ENCODE results near the gene KLHL42. TPM values are rescaled to one million over a fixed set of nuclear protein-coding genes. Genes with fewer than 3 reads are reported as not detected.

The KLHL42 gene
- polyA plus RNA-seq, 2 of the 4 experiments (the other 2 are of a cell fraction) = 15.2 to 29.1 TPM

- CTCF ChIA-PET = interaction anchor here (1.4 to 2.2 kb wide), 2 partner anchors 14 to 115 kb away, joined by 3 to 6 read pairs; no protein-coding TSS in a partner anchor
- DNase-seq (ENCODE audit: low read depth in 1 of 2, low spot score in 1 of 2) (no peak), ATAC-seq (no peak), FAIRE-seq (no peak)
- no peaks in the 10 kb centered on the region for H3K9me3 ChIP-seq
- POLR2A ChIA-PET = no interaction called here
- no peak overlapping the region for H3K27ac ChIP-seq
- no peak overlapping the region for H3K4me2 ChIP-seq
- no peak for TF ChIP-seq CBX2 (IDR thresholded peaks at IDR 0.05; ENCODE audit: borderline replicate concordance, low read depth)
- TF ChIP-seq NPAS2 (CRISPR knock-in tag; IDR thresholded peaks at IDR 0.05; ENCODE audit: borderline replicate concordance) = no peak
- no peak for TF ChIP-seq MAFK (IDR thresholded peaks at IDR 0.05; ENCODE audit: partially characterized antibody)
- no peak for TF ChIP-seq ESRRA (IDR thresholded peaks at IDR 0.05; ENCODE audit: borderline replicate concordance, low read length)
- WGBS (ENCODE audit: missing lambda C conversion rate) = 44% methylated on average over 1 of the region's 1 CpG
- H3K4me1 ChIP-seq = 0 out of 3 replicates have a peak, but pooled peaks cover 5% of the 10 kb centered on the region
- no peak overlapping the region for H3K4me3 ChIP-seq
Measured at GRCh38 chr12:27826076-27826475, 46.0 kb downstream of the KLHL42 start.

DNA sequence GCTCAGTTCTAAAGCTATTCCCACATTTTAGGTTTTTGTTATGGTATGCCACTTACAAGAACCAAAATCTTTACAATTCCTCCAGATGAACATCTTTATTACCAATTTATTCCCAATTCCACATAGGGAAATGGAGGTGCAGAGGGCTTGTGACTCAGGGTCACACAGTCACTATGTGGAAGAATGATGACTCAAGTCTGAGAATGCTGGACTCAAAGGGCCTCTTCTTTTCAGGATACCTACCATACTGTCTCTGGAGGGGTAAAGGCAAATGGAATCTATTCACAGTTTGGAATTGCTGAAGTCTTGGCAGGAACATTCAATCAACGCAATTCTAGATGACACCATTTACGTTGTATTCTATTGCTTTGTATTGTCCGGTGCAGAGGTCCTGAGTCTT is 48.2 kb downstream of the KLHL42 start:
- ChIA-PET CTCF (interaction anchor here (0.6 to 2.2 kb wide), 3 partner anchors 12 to 27 kb away, joined by 3 to 6 read pairs (median 3); no protein-coding TSS in a partner anchor), POLR2A (no interaction called here)
- FAIRE-seq (no peak), ATAC-seq (no peak), DNase-seq (ENCODE audit: low read depth in 1 of 2, low spot score in 1 of 2) (no peak)
- WGBS (ENCODE audit: missing lambda C conversion rate) = 91% methylated on average over 3 of the region's 3 CpGs
- Histone ChIP-seq H3K4me1 (no peaks in the 10 kb centered on the region), H3K27ac (no peak overlapping the region), H3K4me3 (no peak overlapping the region), H3K4me2 (no peak overlapping the region), H3K9me3 (no peaks in the 10 kb centered on the region)
- TF ChIP-seq ZC3H11A (IDR thresholded peaks at IDR 0.05) = no peak
- no peak for TF ChIP-seq EHF (CRISPR knock-in tag; IDR thresholded peaks at IDR 0.05)
- no peak for TF ChIP-seq CBX8 (IDR thresholded peaks at IDR 0.05)
- TF ChIP-seq HOXB13 (CRISPR knock-in tag; IDR thresholded peaks at IDR 0.05; ENCODE audit: low read depth) = no peak
- TF ChIP-seq HDAC2 (IDR thresholded peaks at IDR 0.05) = no peak
- no peak for TF ChIP-seq ELK1 (IDR thresholded peaks at IDR 0.05; ENCODE audit: low read depth, low read length)
- no peak for TF ChIP-seq NR3C1 (IDR thresholded peaks at IDR 0.05)
- no peak for TF ChIP-seq POLR2AphosphoS2 (conservative IDR thresholded peaks at IDR 0.05; ENCODE audit: low read length)
- TF ChIP-seq ZNF302 (CRISPR knock-in tag; IDR thresholded peaks at IDR 0.05) = no peak
- TF ChIP-seq EHMT2 (IDR thresholded peaks at IDR 0.05; ENCODE audit: low read depth) = no peak
- TF ChIP-seq, protein P1, sequence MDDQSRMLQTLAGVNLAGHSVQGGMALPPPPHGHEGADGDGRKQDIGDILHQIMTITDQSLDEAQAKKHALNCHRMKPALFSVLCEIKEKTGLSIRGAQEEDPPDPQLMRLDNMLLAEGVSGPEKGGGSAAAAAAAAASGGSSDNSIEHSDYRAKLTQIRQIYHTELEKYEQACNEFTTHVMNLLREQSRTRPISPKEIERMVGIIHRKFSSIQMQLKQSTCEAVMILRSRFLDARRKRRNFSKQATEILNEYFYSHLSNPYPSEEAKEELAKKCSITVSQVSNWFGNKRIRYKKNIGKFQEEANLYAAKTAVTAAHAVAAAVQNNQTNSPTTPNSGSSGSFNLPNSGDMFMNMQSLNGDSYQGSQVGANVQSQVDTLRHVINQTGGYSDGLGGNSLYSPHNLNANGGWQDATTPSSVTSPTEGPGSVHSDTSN (IDR thresholded peaks at IDR 0.05) = no peak

DNA sequence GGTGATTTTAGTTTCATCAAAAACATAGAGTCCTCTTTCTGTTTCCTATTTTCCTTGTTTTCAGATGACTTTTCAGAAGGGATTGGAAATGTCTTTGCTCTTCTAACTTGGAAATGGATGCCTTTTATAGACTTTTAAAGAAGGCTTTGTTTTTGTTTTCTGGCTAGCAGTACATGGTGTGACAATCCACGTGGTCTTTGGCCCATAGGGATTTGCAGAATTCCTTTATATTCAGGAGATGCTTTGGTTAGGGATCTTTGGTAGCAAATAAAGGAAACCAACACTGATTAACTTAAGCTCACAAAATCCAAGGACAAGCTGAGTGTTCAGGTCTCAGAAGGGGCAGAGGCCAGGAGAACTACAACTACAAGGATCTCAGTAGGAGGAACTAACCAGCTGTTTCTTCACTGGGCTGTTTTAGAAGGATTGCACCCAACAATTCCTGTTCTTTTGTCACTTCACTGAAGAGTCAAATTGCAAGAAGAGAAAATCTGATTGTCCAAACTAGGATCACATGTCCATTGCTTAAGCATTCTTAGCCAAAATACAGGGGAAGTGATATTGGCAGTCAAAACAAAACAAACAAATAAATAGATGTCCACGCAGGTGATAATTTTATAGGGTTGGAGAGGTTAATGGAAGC is 58.6 kb downstream of the KLHL42 start:
- ChIA-PET POLR2A (no interaction called here), CTCF (interaction anchor here (0.9 to 5.3 kb wide), 4 partner anchors 10 to 107 kb away, joined by 3 to 27 read pairs (median 10); no protein-coding TSS in a partner anchor)
- no peak overlapping the region for H3K4me2 ChIP-seq
- DNase-seq (ENCODE audit: low read depth in 1 of 2, low spot score in 1 of 2) (no peak), FAIRE-seq (no peak), ATAC-seq (no peak)
- no peaks in the 10 kb centered on the region for H3K9me3 ChIP-seq
- WGBS (ENCODE audit: missing lambda C conversion rate) = 46% methylated on average over 2 of the region's 2 CpGs
- H3K4me1 ChIP-seq = peaks cover 10% of the 10 kb centered on the region; the same call in 1 of the 3 replicates
- TF ChIP-seq POLR2AphosphoS2 (conservative IDR thresholded peaks at IDR 0.05; ENCODE audit: low read length) (no peak), CHD2 (IDR thresholded peaks at IDR 0.05; ENCODE audit: low read length, partially characterized antibody) (no peak), CHD4 (IDR thresholded peaks at IDR 0.05; ENCODE audit: borderline replicate concordance) (no peak), HDAC2 (IDR thresholded peaks at IDR 0.05) (no peak), TP53 (CRISPR knock-in tag; IDR thresholded peaks at IDR 0.05) (no peak), RAD21 (conservative IDR thresholded peaks at IDR 0.05 in 1 of 2, IDR thresholded peaks at IDR 0.05 in 1 of 2) (no peak), SREBF2 (IDR thresholded peaks at IDR 0.05) (no peak)
- TF ChIP-seq, protein P1 (IDR thresholded peaks at IDR 0.05) = no peak
- TF ChIP-seq, protein P2, sequence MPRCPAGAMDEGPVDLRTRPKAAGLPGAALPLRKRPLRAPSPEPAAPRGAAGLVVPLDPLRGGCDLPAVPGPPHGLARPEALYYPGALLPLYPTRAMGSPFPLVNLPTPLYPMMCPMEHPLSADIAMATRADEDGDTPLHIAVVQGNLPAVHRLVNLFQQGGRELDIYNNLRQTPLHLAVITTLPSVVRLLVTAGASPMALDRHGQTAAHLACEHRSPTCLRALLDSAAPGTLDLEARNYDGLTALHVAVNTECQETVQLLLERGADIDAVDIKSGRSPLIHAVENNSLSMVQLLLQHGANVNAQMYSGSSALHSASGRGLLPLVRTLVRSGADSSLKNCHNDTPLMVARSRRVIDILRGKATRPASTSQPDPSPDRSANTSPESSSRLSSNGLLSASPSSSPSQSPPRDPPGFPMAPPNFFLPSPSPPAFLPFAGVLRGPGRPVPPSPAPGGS (IDR thresholded peaks at IDR 0.05) = no peak
- H3K4me3 ChIP-seq = no peak overlapping the region
- H3K27ac ChIP-seq = no peak overlapping the region
